Renal cortical epithelial cell (primary cell): ENCODE measurements around the gene SELP. TPM values are rescaled to one million over a fixed set of nuclear protein-coding genes. Genes with fewer than 3 reads are reported as not detected.

Experiments
- DNase-seq: peaks from one replicate; pipeline ENCODE4 v3.0.0-alpha.2; 2011; ENCODE audit warnings: low read depth
- total RNA-seq: library from RNA; depleted of rRNA; stranded (reverse); fragments of >200 nt; gene quantifications from 2 replicates; pipeline ENCODE4 v1.2.3, GENCODE V29; 2014

SELP gene
- total RNA-seq, 1 donor from 2014 or later = not detected

- no peak for DNase-seq
Measured at GRCh38 chr1:169620565-169620964, 9.4 kb downstream of the SELP start.

GRCh38 chr1:169618367-169618766 lies 11.6 kb downstream of the SELP start:
- DNase-seq = peak; percentile 24

GRCh38 chr1:169615803-169616202 lies 14.1 kb downstream of the SELP start:
- no peak for DNase-seq

- DNase-seq = no peak
Measured at GRCh38 chr1:169610858-169611257, 19.1 kb downstream of the SELP start.

- DNase-seq = no peak
Measured at GRCh38 chr1:169610108-169610507, 19.8 kb downstream of the SELP start.

GRCh38 chr1:169608226-169608625 lies 21.7 kb downstream of the SELP start:
- no peak for DNase-seq

- DNase-seq = no peak
Measured at GRCh38 chr1:169604781-169605560, 25.0 kb downstream of the SELP start.

GRCh38 chr1:169601096-169601881 lies 28.6 kb downstream of the SELP start:
- peak; percentile 45 for DNase-seq

- peak; percentile 70 for DNase-seq
Measured at GRCh38 chr1:169595764-169596711, 33.9 kb downstream of the SELP start.

- DNase-seq = no peak
Measured at GRCh38 chr1:169594391-169594790, 35.5 kb downstream of the SELP start.

- DNase-seq = no peak
Measured at GRCh38 chr1:169590932-169591331, 39.0 kb downstream of the SELP start.

GRCh38 chr1:169588785-169589485 lies 41.0 kb downstream of the SELP start:
- DNase-seq = peak; percentile 55

GRCh38 chr1:169588112-169588511 lies 41.8 kb downstream of the SELP start:
- DNase-seq = no peak

- DNase-seq = peak; percentile 74
Measured at GRCh38 chr1:169586395-169587255, 43.3 kb downstream of the SELP start, which contains the start of gene F5. Gene F5 (minus strand): TSS chr1:169586481. CDS start chr1:169586386, 95 bp downstream.

GRCh38 chr1:169586067-169586394 lies 43.9 kb downstream of the SELP start:
- DNase-seq = no peak

- no peak for DNase-seq
Measured at GRCh38 chr1:169585181-169585580, 44.7 kb downstream of the SELP start.

GRCh38 chr1:169584483-169585144 lies 45.3 kb downstream of the SELP start:
- DNase-seq = peak; percentile 56

GRCh38 chr1:169577981-169578738 lies 51.8 kb downstream of the SELP start:
- no peak for DNase-seq

GRCh38 chr1:169576935-169577331 lies 53.0 kb downstream of the SELP start:
- no peak for DNase-seq
